ENCODE measurements around the gene RRP9. TPM values are rescaled to one million over a fixed set of nuclear protein-coding genes. Genes with fewer than 3 reads are reported as not detected.

RRP9 gene
- total and polyA plus RNA-seq, 2 donors (not counting 1 experiment from before 2014, with no cell fraction given) = 16.7 to 21.9 TPM

GRCh38 chr3:51974963-51975851 is 33.5 kb upstream of the RRP9 start, which contains the start of gene ABHD14A:
Gene ABHD14A, plus strand, starts transcription at chr3:51975064. Its CDS starts 72 bp downstream, at chr3:51975136.
- H3K4me1 Mint-ChIP-seq = peaks cover 28% of the 10 kb centered on the region
- CTCF ChIA-PET = interaction anchor here (0.6 to 4.8 kb wide), 5 partner anchors 8 to 473 kb away, joined by 3 to 45 read pairs (median 6); partner anchors contain the start of genes ACY1, PARP3, RPL29 and RRP9
- intact Hi-C loops (cut with micrococcal nuclease) = loop anchor here (1.0 to 10.0 kb wide), 6 partner anchors 8 to 730 kb away; partner anchors contain the start of genes ACY1, DUSP7, GLT8D1 and PARP3
- no peaks in the 10 kb centered on the region for H3K27me3 Mint-ChIP-seq
- no peaks in the 10 kb centered on the region for H3K27me3 ChIP-seq (replicated peaks in 1 of 4; ENCODE audit: control extremely low read depth in 1 of 4, control insufficient read depth in 3 of 4, insufficient read depth in 4 of 4, low read length in 3 of 4)
- peak within 1 kb of the TSS; percentile 95 for H2AFZ ChIP-seq (ENCODE audit: insufficient read depth, low read depth, low read length, poor library complexity, severe bottlenecking)
- H3K4me2 ChIP-seq (replicated peaks; ENCODE audit: low read depth, low read length, poor library complexity, severe bottlenecking) = peak within 1 kb of the TSS; percentile 98
- no peaks in the 10 kb centered on the region for H3K9me3 Mint-ChIP-seq (ENCODE audit: insufficient read depth)
- POLR2A ChIA-PET = interaction anchor here (1.4 to 3.1 kb wide), 3 partner anchors 8 to 179 kb away, joined by 6 to 22 read pairs (median 13); partner anchors contain the start of genes ACY1, PARP3, POC1A and RRP9
- no peaks in the 10 kb centered on the region for H3K9me3 ChIP-seq (ENCODE audit: control extremely low read depth in 1 of 3, control insufficient read depth in 2 of 3, insufficient read depth in 1 of 3, low read length in 2 of 3)
- peak within 1 kb of the TSS; percentile 39 to 75 for H3K27ac ChIP-seq (ENCODE audit: low read length in 2 of 2)
- ATAC-seq (ENCODE audit: low read depth) (peak; percentile 78), DNase-seq (peak; percentile 85)
- no peaks in the 10 kb centered on the region for H4K20me1 ChIP-seq (ENCODE audit: control insufficient read depth, insufficient read depth, low read length, poor library complexity, severe bottlenecking)
- H3K27ac Mint-ChIP-seq = peak within 1 kb of the TSS; percentile 95
- H3K9ac ChIP-seq (ENCODE audit: low read length) = peak within 1 kb of the TSS; percentile 87
- peaks cover 0 to 3% of the 10 kb centered on the region in 2 experiments for H3K36me3 ChIP-seq (replicated peaks in 1 of 2; ENCODE audit: control extremely low read depth in 1 of 2, control insufficient read depth in 1 of 2, extremely low read depth in 1 of 2, insufficient read depth in 2 of 2, low read length in 1 of 2)
- H3K79me2 ChIP-seq (ENCODE audit: control insufficient read depth, insufficient read depth, low read length) = peaks cover 18% of the 10 kb centered on the region
- under 1% methylated on average over 63 of the region's 63 CpGs for WGBS (ENCODE audit: insufficient coverage)
- H3K4me3 ChIP-seq (ENCODE audit: control extremely low read depth in 1 of 5, extremely low read depth in 1 of 5, insufficient read depth in 1 of 5, low read depth in 2 of 5, low read length in 4 of 5) = peak within 1 kb of the TSS; percentile 71 to 98 (median 85)
- TF ChIP-seq EZH2 (IDR thresholded peaks at IDR 0.05; ENCODE audit: borderline replicate concordance, insufficient read depth, low read depth, low read length, poor library complexity, severe bottlenecking) = no peak
- no peak for TF ChIP-seq CTCF (IDR thresholded peaks at IDR 0.05)
- peak within 1 kb of the TSS; percentile 100 for H3K4me3 Mint-ChIP-seq
- H3K4me1 ChIP-seq (ENCODE audit: control insufficient read depth in 2 of 2, insufficient read depth in 2 of 2, low read length in 2 of 2) = peaks cover 14 to 23% of the 10 kb centered on the region in 2 donors

Data from B cell (primary cell).